Muscle layer of duodenum (tissue), 2 donors: ENCODE data around the gene ABCA12.

Source experiments
- H3K27ac ChIP-seq: one replicate; pipeline ENCODE4 v1.7.0; 2013; ENCODE audit warnings: mild to moderate bottlenecking, low read length
- H3K27me3 ChIP-seq: one replicate; pipeline ENCODE4 v1.7.0; 2013; ENCODE audit warnings: low read depth, mild to moderate bottlenecking, control low read depth, low read length
- H3K36me3 ChIP-seq, 2 donors: one replicate each; pipeline ENCODE4 v1.7.0; 2013; ENCODE audit warnings: low read length in 2 of 2, control low read depth in 1 of 2, mild to moderate bottlenecking in 1 of 2; ENCODE audit not compliant: insufficient read depth in 2 of 2, control insufficient read depth in 1 of 2
- H3K4me1 ChIP-seq, 2 donors: one replicate each; pipeline ENCODE4 v1.7.0; 2013; ENCODE audit warnings: low read length in 2 of 2, mild to moderate bottlenecking in 2 of 2, control low read depth in 1 of 2, moderate library complexity in 1 of 2; ENCODE audit not compliant: insufficient read depth in 2 of 2, control insufficient read depth in 1 of 2
- H3K4me3 ChIP-seq, 2 donors: one replicate each; pipeline ENCODE4 v1.7.0; 2013; ENCODE audit warnings: low read length in 2 of 2, low read depth in 1 of 2, mild to moderate bottlenecking in 1 of 2
- H3K9me3 ChIP-seq, 2 donors: one replicate each; pipeline ENCODE4 v1.7.0; 2013; ENCODE audit warnings: low read length in 2 of 2, control low read depth in 1 of 2, mild to moderate bottlenecking in 1 of 2; ENCODE audit not compliant: control insufficient read depth in 1 of 2
- donor health status: healthy.

ABCA12 gene

GRCh38 chr2:215003001-215003400 is 135.4 kb downstream of the ABCA12 start:
- Histone ChIP-seq H3K4me1 (no peaks in the 10 kb centered on the region), H3K27me3 (no peaks in the 10 kb centered on the region), H3K9me3 (no peaks in the 10 kb centered on the region), H3K36me3 (no peaks in the 10 kb centered on the region), H3K4me3 (no peak overlapping the region), H3K27ac (no peak overlapping the region)

DNA sequence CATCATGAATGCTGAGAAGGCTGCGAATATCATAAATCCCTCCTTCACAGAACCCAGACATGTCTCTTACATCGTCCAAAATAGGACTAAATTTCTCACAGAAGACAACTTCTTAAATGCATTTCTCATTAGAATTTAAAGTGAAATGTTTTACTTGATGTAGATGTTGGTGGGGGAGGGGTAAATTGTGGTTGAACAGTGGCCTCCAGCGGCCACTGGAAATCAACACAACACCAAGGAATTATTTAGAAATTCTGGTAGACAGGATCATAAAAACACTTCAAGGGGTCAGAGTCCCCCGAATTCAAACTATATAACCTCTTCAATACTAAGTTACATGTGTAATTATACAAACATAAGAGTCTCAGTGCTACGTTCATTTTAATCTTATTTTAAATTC is 135.9 kb downstream of the ABCA12 start:
- no peaks in the 10 kb centered on the region for H3K27me3 ChIP-seq
- H3K9me3 ChIP-seq = no peaks in the 10 kb centered on the region
- H3K27ac ChIP-seq = no peak overlapping the region
- no peak overlapping the region for H3K4me3 ChIP-seq
- no peaks in the 10 kb centered on the region for H3K36me3 ChIP-seq
- H3K4me1 ChIP-seq = no peaks in the 10 kb centered on the region

DNA sequence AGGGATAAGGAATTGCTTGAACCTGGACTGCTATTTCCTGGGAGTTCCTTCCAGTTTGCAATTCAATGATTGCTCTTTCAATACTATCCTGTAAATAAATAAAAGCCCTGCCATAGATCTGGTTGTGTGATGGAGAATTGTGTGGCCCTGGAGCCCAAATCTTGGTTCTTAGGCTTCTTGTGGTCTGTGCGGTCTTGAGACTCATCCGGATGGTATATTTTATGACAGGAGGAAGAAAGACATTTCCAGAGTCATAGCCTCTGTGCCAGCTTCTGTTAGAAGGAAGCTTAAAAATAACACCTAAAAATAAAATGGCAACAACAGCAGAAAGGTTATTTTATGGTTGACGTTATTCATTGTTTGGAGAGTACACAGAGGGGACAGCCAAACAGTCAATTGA is 137.7 kb downstream of the ABCA12 start:
- no peaks in the 10 kb centered on the region for H3K27me3 ChIP-seq
- H3K9me3 ChIP-seq = no peaks in the 10 kb centered on the region
- H3K36me3 ChIP-seq = no peaks in the 10 kb centered on the region
- no peaks in the 10 kb centered on the region for H3K4me1 ChIP-seq
- no peak overlapping the region for H3K27ac ChIP-seq
- H3K4me3 ChIP-seq = no peak overlapping the region

- Histone ChIP-seq H3K9me3 (no peaks in the 10 kb centered on the region), H3K36me3 (no peaks in the 10 kb centered on the region), H3K27ac (no peak overlapping the region), H3K4me1 (no peaks in the 10 kb centered on the region), H3K4me3 (no peak overlapping the region), H3K27me3 (no peaks in the 10 kb centered on the region)
Observed at GRCh38 chr2:214995926-214996670, 142.3 kb downstream of the ABCA12 start.

DNA sequence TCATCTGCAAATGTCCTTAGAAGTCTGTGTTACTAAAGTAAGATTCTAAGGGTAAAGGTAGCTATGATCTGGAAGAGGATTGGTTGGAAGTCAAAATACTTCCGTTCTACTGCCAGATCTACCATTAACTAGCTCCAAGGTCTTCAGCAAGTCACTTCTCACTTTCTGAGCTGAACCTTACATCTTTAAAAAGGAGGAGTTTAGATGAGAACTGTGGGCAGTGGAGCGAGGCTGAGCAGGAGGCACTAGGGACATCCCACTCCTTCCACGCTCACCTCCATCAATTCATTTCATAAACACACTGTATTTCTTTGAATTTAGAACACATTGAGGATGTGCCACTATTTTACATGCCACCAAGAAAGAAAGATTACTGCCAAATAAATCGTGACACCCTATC is 143.0 kb downstream of the ABCA12 start:
- H3K4me3 ChIP-seq = no peak overlapping the region
- no peaks in the 10 kb centered on the region for H3K9me3 ChIP-seq
- no peaks in the 10 kb centered on the region for H3K27me3 ChIP-seq
- H3K4me1 ChIP-seq = no peaks in the 10 kb centered on the region
- H3K36me3 ChIP-seq = no peaks in the 10 kb centered on the region
- no peak overlapping the region for H3K27ac ChIP-seq

GRCh38 chr2:214992911-214993310 is 145.5 kb downstream of the ABCA12 start:
- no peaks in the 10 kb centered on the region for H3K36me3 ChIP-seq
- no peaks in the 10 kb centered on the region for H3K27me3 ChIP-seq
- no peaks in the 10 kb centered on the region for H3K4me1 ChIP-seq
- H3K4me3 ChIP-seq = no peak overlapping the region
- no peak overlapping the region for H3K27ac ChIP-seq
- no peaks in the 10 kb centered on the region for H3K9me3 ChIP-seq

DNA sequence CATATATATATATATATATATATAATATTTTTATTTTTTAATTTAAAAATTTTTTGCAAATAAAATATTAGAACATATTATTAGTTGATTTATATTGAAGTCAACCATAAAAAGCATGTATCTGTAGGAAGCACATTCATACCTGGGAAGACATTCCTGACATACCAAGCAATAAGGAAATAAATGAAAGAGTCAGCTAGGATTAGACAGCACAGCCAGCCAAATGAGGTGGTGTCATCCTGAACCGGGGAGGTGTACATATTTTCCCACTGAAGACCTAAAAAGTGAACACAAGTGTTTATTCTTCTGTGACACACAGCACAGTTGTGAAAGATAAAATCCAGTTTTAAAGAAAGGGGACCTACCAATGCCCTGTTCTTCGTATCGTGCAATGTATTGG is 149.2 kb downstream of the ABCA12 start:
- Histone ChIP-seq H3K36me3 (no peaks in the 10 kb centered on the region), H3K4me1 (no peaks in the 10 kb centered on the region), H3K27ac (no peak overlapping the region), H3K4me3 (no peak overlapping the region), H3K27me3 (no peaks in the 10 kb centered on the region), H3K9me3 (no peaks in the 10 kb centered on the region)

DNA sequence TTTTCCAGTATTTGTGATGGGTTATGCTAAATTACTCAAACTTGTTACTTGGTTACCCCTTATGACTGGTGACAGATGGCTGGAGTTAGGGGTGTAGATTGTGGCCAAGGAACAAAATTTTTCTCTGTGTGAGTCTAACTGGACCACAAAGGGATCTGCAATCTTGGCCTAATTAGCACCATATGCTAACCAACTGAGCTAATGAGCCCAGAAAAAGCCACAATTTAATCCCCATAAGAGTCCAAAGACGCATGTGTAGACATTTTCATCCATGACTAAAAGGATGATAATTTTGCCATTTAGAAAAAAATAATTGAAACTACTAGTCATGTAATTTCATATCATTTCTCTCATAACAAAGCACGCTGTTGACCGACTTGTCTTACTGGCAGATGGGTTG is 151.2 kb downstream of the ABCA12 start:
- Histone ChIP-seq H3K9me3 (no peaks in the 10 kb centered on the region), H3K36me3 (no peaks in the 10 kb centered on the region), H3K4me3 (no peak overlapping the region), H3K4me1 (no peaks in the 10 kb centered on the region), H3K27me3 (no peaks in the 10 kb centered on the region), H3K27ac (no peak overlapping the region)

- no peaks in the 10 kb centered on the region for H3K36me3 ChIP-seq
- no peaks in the 10 kb centered on the region for H3K9me3 ChIP-seq
- H3K27me3 ChIP-seq = no peaks in the 10 kb centered on the region
- H3K27ac ChIP-seq = no peak overlapping the region
- no peak overlapping the region for H3K4me3 ChIP-seq
- no peaks in the 10 kb centered on the region for H3K4me1 ChIP-seq
Observed at GRCh38 chr2:214985619-214986018, 152.8 kb downstream of the ABCA12 start.

- Histone ChIP-seq H3K4me1 (no peaks in the 10 kb centered on the region), H3K9me3 (peaks cover 0 to 7% of the 10 kb centered on the region in 2 donors), H3K27ac (no peak overlapping the region), H3K27me3 (no peaks in the 10 kb centered on the region), H3K36me3 (no peaks in the 10 kb centered on the region), H3K4me3 (no peak overlapping the region)
Observed at GRCh38 chr2:214966420-214966819, 172.0 kb downstream of the ABCA12 start.

DNA sequence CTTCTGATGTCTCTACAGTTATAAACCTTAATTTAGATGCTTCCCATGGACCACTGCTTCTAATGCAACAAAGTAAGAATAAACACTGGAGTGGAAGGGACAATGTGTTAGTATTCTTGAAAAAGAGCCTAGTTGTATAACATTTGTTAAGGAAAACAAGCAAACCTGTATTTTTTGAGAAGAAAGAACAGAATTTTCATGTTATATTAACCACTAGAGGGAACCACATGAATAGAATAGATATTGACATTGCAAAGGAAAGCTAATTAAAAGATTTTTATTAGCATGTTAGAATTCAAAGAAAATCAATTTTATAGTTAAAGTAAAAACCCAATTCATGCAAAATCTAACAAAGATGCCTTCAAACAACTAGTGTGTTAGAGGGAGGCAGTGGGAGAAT is 177.7 kb downstream of the ABCA12 start:
- no peaks in the 10 kb centered on the region for H3K4me1 ChIP-seq
- no peak overlapping the region for H3K4me3 ChIP-seq
- H3K27ac ChIP-seq = no peak overlapping the region
- no peaks in the 10 kb centered on the region for H3K27me3 ChIP-seq
- H3K9me3 ChIP-seq = peaks cover 0 to 7% of the 10 kb centered on the region in 2 donors
- no peaks in the 10 kb centered on the region for H3K36me3 ChIP-seq

DNA sequence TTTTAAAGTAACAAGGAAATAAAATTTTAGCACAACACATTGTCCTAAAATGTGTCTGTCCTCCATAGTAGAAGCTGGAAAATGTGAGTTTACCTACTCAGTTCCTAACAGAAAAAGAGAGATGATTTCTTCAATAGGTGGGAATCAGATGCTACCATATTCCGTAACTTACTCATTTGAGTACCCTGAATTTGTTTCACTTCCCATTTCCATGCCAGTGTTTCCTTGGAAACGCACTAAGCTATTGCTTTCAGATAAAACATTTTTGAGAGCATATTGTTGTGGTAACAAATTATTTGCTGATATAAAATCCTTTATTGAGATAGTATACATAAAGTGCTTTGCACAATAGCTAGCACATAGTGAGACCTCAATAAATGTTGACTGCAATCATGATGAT is 191.5 kb downstream of the ABCA12 start:
- H3K4me3 ChIP-seq = no peak overlapping the region
- no peak overlapping the region for H3K27ac ChIP-seq
- no peaks in the 10 kb centered on the region for H3K9me3 ChIP-seq
- no peaks in the 10 kb centered on the region for H3K27me3 ChIP-seq
- H3K36me3 ChIP-seq = no peaks in the 10 kb centered on the region
- no peaks in the 10 kb centered on the region for H3K4me1 ChIP-seq
